IPS DF 6.9 (cell line): ENCODE results near the gene TMEM269.
"Not testable (repeated sequence)": the region's sequence is repeated elsewhere in the genome, so short reads cannot be mapped to it uniquely, and the experiment has no call there.

Source experiments
- DNase-seq: peaks from one replicate; pipeline ENCODE4 v3.0.0-alpha.2; 2013; ENCODE audit warnings: low read depth, low spot score
- H3K27ac ChIP-seq: one replicate; pipeline ENCODE4 v1.5.1; 2013; ENCODE audit warnings: low read length, control low read depth
- H3K27me3 ChIP-seq: 2 replicates; pipeline ENCODE4 v1.6.1; 2013; ENCODE audit warnings: mild to moderate bottlenecking, low read length; ENCODE audit not compliant: control insufficient read depth, insufficient read depth
- H3K36me3 ChIP-seq: 2 replicates; pipeline ENCODE4 v1.6.1; 2013; ENCODE audit warnings: low read length; ENCODE audit not compliant: control insufficient read depth, insufficient read depth
- H3K4me1 ChIP-seq: 2 replicates; pipeline ENCODE4 v1.6.1; 2013; ENCODE audit warnings: low read length; ENCODE audit not compliant: control insufficient read depth, insufficient read depth
- H3K4me3 ChIP-seq: 2 replicates; pipeline ENCODE4 v1.5.1; 2013; ENCODE audit warnings: mild to moderate bottlenecking, low read length
- H3K9me3 ChIP-seq: 2 replicates; pipeline ENCODE4 v1.6.1; 2013; ENCODE audit warnings: low read length, inconsistent platforms; ENCODE audit not compliant: control insufficient read depth, insufficient read depth
- WGBS: extraction: QIAGEN DNeasy Blood & Tissue Kit; methylation state at CpG from one replicate; pipeline ENCODE4 v1.1.7; 2013; ENCODE audit warnings: mixed read lengths, missing lambda C conversion rate; ENCODE audit not compliant: insufficient read length, insufficient coverage; 5-methylcytosine and 5-hydroxymethylcytosine counted together

Gene TMEM269

GRCh38 chr1:42748461-42749410 is 36.1 kb upstream of the TMEM269 start:
- Histone ChIP-seq H3K36me3 (peaks cover 36% of the 10 kb centered on the region), H3K27me3 (no peaks in the 10 kb centered on the region), H3K9me3 (no peaks in the 10 kb centered on the region), H3K4me1 (no peaks in the 10 kb centered on the region), H3K27ac (no peak overlapping the region), H3K4me3 (no peak overlapping the region)
- DNase-seq = no peak
- no CpG with 5 or more reads among the region's 14 CpGs for WGBS

GRCh38 chr1:42750041-42750440 is 34.8 kb upstream of the TMEM269 start:
- no peaks in the 10 kb centered on the region for H3K9me3 ChIP-seq
- no peak overlapping the region for H3K27ac ChIP-seq
- no peaks in the 10 kb centered on the region for H3K27me3 ChIP-seq
- no peaks in the 10 kb centered on the region for H3K4me1 ChIP-seq
- no CpG with 5 or more reads among the region's 12 CpGs for WGBS
- H3K4me3 ChIP-seq = no peak overlapping the region
- peaks cover 48% of the 10 kb centered on the region for H3K36me3 ChIP-seq
- DNase-seq = no peak

- no CpG with 5 or more reads among the region's 8 CpGs for WGBS
- peaks cover 42% of the 10 kb centered on the region for H3K36me3 ChIP-seq
These were observed 33.2 kb upstream of the TMEM269 start for GRCh38 chr1:42751511-42752070.

GRCh38 chr1:42752284-42752683 is 32.5 kb upstream of the TMEM269 start:
- no peak overlapping the region for H3K4me3 ChIP-seq
- DNase-seq = no peak
- H3K9me3 ChIP-seq = no peaks in the 10 kb centered on the region
- WGBS = no CpG with 5 or more reads among the region's 6 CpGs
- peaks cover 37% of the 10 kb centered on the region for H3K36me3 ChIP-seq
- H3K27me3 ChIP-seq = no peaks in the 10 kb centered on the region
- H3K4me1 ChIP-seq = no peaks in the 10 kb centered on the region
- no peak overlapping the region for H3K27ac ChIP-seq

More at GRCh38 chr1:42751511-42752070, 33.2 kb upstream of the TMEM269 start:
- not testable (repeated sequence) for H3K9me3 ChIP-seq, DNase-seq, H3K27ac ChIP-seq, H3K27me3 ChIP-seq, H3K4me1 ChIP-seq, H3K4me3 ChIP-seq

GRCh38 chr1:42753070-42753469 is 31.7 kb upstream of the TMEM269 start:
- H3K27me3 ChIP-seq = no peaks in the 10 kb centered on the region
- no peak overlapping the region for H3K27ac ChIP-seq
- H3K4me3 ChIP-seq = no peak overlapping the region
- WGBS = no CpG with 5 or more reads among the region's 1 CpG
- H3K36me3 ChIP-seq = peaks cover 37% of the 10 kb centered on the region
- no peaks in the 10 kb centered on the region for H3K9me3 ChIP-seq
- H3K4me1 ChIP-seq = no peaks in the 10 kb centered on the region
- DNase-seq = no peak

GRCh38 chr1:42756956-42757891 is 27.6 kb upstream of the TMEM269 start:
- H3K27ac ChIP-seq = no peak overlapping the region
- no peak for DNase-seq
- H3K4me1 ChIP-seq = no peaks in the 10 kb centered on the region
- no CpG with 5 or more reads among the region's 17 CpGs for WGBS
- H3K4me3 ChIP-seq = no peak overlapping the region
- H3K27me3 ChIP-seq = no peaks in the 10 kb centered on the region
- H3K9me3 ChIP-seq = no peaks in the 10 kb centered on the region
- H3K36me3 ChIP-seq = peaks cover 22% of the 10 kb centered on the region

GRCh38 chr1:42757892-42758275 is 26.9 kb upstream of the TMEM269 start:
- no peak for DNase-seq
- Histone ChIP-seq H3K36me3 (peaks cover 16% of the 10 kb centered on the region), H3K4me3 (no peak overlapping the region), H3K27me3 (no peaks in the 10 kb centered on the region), H3K4me1 (no peaks in the 10 kb centered on the region), H3K9me3 (no peaks in the 10 kb centered on the region), H3K27ac (no peak overlapping the region)

GRCh38 chr1:42758641-42759040 is 26.1 kb upstream of the TMEM269 start:
- Histone ChIP-seq H3K36me3 (peaks cover 16% of the 10 kb centered on the region), H3K9me3 (no peaks in the 10 kb centered on the region), H3K27ac (no peak overlapping the region), H3K4me3 (no peak overlapping the region), H3K27me3 (no peaks in the 10 kb centered on the region), H3K4me1 (no peaks in the 10 kb centered on the region)
- no CpG with 5 or more reads among the region's 3 CpGs for WGBS
- DNase-seq = no peak

GRCh38 chr1:42759114-42759513 is 25.7 kb upstream of the TMEM269 start:
- Histone ChIP-seq H3K27ac (no peak overlapping the region), H3K4me1 (no peaks in the 10 kb centered on the region), H3K4me3 (no peak overlapping the region), H3K36me3 (peaks cover 13% of the 10 kb centered on the region), H3K27me3 (no peaks in the 10 kb centered on the region), H3K9me3 (no peaks in the 10 kb centered on the region)
- no CpG with 5 or more reads among the region's 9 CpGs for WGBS
- DNase-seq = no peak

- H3K9me3 ChIP-seq = no peaks in the 10 kb centered on the region
- WGBS = no CpG with 5 or more reads among the region's 4 CpGs
- H3K4me1 ChIP-seq = no peaks in the 10 kb centered on the region
- H3K27ac ChIP-seq = no peak overlapping the region
- no peaks in the 10 kb centered on the region for H3K27me3 ChIP-seq
- no peak for DNase-seq
- H3K4me3 ChIP-seq = no peak overlapping the region
- H3K36me3 ChIP-seq = no peaks in the 10 kb centered on the region; the same call in 1 of the 2 replicates
These were observed 23.2 kb upstream of the TMEM269 start for GRCh38 chr1:42761567-42761966.
